HG03378 (cell line): ENCODE data around the gene NME2.
"Not testable (repeated sequence)": the region's sequence is repeated elsewhere in the genome, so short reads cannot be mapped to it uniquely, and the experiment has no call there.

Experiments used
- ATAC-seq: cut with Tn5 transposase; IDR thresholded peaks from one replicate; pipeline ENCODE4 v1.9.1; 2021; ENCODE audit warnings: mild to moderate bottlenecking, moderate library complexity; ENCODE audit not compliant: unreplicated experiment

Gene NME2

DNA sequence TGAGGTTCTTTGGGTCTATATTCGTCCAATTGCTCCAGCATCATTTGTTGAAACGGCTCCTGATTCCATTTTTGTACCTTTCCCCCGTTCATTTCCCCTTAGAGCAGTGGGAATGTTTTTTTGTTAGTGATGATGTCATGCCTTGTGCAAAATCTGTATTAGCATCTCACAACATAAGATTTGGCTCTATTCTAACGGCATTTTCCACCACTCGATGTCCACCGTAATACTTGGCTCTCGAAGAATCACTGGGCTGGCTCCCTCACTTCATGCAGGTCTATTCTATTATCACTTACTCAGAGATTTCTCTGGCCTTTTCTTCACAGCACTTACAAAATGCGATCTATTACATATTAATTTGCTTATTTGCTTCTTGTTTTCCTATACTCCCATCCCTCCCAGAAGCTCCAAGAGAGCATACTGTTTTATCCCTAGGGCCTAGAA is 13.4 kb upstream of the NME2 start:
- ATAC-seq: no peak

DNA sequence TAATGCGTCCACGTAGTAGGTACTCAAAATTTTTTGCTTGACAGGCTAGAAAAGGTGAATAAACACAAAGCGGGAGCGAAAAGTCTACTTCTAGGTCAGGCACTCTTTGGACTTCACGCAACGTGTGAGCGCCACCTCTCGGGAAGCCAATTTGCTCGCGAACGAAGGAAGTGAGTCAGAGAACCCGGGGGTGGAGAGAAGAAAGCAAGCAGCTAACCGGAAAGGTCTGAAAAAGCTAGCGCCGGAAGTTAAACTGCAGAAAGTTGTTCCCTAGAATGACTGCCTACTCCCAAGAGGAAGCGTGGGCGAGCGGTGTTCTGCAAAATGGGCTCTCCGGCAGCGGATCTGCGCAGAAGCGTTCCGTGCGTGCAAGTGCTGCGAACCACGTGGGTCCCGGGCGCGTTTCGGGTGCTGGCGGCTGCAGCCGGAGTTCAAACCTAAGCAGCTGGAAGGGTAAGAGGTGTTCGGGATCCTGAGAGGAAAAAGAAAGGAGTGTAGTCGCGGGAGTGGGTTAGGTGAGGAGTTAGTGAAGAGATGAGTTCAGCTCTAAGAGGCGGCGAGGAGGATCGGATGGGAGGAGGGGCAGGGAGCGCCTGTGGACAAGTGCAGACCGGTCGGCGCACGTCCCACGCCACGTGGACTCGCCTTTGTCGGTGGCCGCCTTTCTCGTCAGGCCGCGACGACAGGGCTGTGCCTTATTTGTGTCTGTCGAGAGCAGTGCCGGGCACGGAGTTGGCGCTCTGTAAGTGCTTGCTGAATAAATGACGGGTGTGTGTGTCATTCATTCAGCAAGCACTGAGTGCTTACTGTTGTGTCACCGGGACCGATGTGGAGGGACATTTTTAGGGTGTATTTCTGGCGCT is 12.8 kb upstream of the NME2 start, which contains the start of gene NME1:
NME1 (plus strand) TSS at position 350 of the 863 bp plus-strand sequence. CDS start 2,096 bp downstream, outside the sequence.
- peak; percentile 96 for ATAC-seq

DNA sequence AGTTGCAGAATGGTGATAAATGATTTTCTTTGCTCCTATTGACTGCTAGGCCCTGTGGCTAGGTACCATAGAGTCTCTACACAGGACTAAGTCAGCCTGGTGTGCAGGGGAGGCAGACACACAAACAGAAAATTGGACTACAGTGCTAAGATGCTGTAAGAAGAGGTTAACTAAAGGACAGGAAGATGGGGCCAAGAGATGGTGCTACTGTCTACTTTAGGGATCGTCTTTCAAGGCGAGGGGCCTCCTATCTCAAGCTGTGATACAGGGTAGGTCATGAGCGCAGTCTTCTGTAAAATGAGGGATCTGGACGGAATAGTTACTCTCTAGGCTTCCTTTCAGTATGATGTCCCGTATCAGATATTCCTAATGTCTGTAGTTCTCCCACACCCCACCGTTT is 12.0 kb upstream of the NME2 start:
- no peak for ATAC-seq

- no peak for ATAC-seq
These were observed 10.8 kb upstream of the NME2 start for GRCh38 chr17:51155416-51155815.

DNA sequence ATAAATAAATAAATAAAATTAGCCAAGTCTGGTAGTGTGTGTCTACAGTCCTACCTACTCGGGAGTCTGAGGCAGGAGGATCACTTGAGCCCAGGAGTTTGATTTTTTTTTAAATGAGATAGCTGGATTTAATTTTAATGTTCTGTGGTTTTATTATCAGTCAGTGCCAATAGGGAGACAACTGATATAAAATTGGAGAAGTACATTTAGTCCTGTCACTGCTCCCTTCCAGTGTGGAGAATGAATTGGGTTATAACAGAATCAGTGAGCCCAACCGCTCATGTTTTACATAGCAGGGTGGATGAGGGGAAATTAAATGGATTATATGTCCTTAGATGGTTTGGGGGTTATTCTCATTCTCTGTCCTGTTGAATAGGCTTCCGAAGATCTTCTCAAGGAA is 6.6 kb upstream of the NME2 start:
- ATAC-seq: no peak

DNA sequence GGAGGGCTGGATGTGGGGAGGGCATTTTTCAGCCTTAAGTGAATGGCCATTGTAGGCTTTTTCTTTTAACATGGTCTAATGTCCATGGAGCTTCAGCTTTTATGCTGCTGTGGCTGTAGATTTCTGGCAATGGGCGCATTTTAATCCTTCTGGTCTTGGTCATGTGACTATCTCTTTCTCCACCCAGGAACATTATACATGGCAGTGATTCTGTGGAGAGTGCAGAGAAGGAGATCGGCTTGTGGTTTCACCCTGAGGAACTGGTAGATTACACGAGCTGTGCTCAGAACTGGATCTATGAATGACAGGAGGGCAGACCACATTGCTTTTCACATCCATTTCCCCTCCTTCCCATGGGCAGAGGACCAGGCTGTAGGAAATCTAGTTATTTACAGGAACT is 4.7 kb upstream of the NME2 start:
- no peak for ATAC-seq

- ATAC-seq: no peak
These were observed 1.1 kb upstream of the NME2 start for GRCh38 chr17:51164911-51165679.

DNA sequence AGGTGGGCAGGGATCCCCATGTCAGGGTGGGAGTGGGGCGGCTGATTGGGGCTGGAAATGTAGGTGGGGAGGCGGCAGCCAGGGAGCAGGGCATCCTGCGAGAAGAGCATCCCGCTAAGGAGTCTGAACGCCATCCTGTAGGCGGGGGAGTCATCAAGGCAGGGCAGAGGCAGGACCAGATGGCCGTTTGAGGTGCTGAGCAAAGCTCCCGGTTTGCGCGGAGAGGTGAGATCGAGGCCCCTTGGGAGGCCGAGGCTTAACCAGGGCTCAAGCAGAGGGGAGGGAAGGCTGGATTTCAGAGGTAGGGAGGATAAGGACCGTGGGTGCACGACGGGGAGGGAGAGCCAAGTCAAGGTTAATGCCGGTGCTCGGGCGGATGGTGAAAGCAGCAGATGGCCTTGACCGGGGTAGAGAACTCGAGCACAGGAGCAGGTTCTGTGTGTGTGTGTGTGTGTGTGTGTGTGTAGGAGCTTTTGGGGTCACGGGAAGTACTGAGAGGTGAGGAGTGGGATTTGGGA is 472 bp upstream of the NME2 start:
- no peak for ATAC-seq

- peak; percentile 40 for ATAC-seq
These were observed 1.0 kb downstream of the NME2 start for GRCh38 chr17:51166987-51167931.

DNA sequence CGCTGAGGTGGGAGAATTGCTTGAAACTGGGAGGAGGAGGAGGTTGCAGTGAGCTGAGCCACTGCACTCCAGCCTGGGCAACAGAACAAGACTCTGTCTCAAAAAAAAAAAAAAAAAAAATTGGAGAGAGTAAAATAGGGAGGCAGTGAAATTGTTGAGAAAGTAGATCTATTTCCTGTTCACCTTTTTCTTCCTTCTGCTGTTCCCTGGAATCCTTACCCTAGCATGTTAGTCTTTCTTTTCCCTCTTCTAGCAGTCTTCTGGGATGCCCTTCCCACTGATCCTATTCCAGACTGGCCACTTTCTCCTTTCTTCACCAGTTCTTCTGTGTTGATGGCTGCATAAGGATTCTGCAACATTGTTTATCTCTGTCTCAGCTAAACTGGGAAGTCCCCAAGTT is 3.1 kb downstream of the NME2 start:
- no peak for ATAC-seq

DNA sequence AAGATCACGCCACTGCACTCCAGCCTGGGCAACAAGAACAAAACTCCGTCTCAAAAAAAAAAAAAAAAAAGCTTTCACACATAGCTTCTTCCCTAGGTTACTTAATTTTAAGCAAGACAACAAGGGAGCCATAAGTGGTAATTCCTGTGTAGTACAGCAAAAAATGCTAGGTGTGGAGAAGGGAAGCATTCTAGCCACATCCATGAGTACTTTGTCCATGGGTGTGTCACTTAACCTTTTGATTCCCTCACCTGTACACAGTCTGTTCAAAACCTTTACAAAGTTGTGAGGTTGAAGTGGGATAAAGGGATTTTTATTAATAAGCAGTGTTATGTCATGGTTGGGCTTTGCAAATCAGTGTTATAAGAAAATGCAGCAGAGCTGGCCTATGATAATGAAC is 4.5 kb downstream of the NME2 start:
- no peak for ATAC-seq

DNA sequence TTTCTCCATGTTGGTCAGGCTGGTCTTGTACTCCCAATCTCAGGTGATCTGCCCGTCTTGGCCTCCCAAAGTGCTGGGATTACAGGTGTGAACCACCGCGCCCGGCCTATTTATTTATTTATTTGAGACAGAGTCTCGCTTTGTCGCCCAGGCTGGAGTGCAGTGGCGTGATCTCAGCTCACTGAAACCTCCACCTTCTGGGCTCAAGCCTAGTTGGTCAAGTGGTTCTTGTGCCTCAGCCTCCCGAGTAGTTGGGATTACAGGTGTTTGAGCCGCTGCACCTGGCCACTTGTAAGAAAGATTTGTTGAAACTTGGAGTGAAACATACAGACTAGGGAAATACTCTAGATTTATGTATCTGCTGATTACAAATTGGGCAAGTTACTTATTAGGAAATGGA is 5.8 kb downstream of the NME2 start:
- not testable (repeated sequence) for ATAC-seq

GRCh38 chr17:51180486-51180885 is 14.3 kb downstream of the NME2 start:
- ATAC-seq: no peak

DNA sequence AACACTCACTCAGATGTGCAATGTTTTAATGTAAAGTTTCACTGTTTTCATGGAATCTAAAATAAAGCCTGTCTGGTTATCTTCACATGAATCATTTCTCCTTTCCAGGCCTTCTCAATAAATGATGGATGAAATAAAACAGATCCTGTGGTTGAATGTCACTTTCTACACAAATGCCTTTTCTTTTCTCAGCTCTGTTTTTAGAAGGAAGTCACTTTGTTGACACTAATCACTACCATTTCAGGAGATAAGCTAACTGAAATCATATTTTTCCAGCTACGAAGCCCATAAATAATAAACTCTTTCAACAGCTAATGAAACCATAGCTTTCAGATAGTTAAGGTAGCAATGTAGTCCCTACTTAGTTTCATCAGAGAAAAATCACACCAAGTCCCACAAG is 17.9 kb downstream of the NME2 start:
- no peak for ATAC-seq

GRCh38 chr17:51185763-51186332 is 19.6 kb downstream of the NME2 start:
- no peak for ATAC-seq

DNA sequence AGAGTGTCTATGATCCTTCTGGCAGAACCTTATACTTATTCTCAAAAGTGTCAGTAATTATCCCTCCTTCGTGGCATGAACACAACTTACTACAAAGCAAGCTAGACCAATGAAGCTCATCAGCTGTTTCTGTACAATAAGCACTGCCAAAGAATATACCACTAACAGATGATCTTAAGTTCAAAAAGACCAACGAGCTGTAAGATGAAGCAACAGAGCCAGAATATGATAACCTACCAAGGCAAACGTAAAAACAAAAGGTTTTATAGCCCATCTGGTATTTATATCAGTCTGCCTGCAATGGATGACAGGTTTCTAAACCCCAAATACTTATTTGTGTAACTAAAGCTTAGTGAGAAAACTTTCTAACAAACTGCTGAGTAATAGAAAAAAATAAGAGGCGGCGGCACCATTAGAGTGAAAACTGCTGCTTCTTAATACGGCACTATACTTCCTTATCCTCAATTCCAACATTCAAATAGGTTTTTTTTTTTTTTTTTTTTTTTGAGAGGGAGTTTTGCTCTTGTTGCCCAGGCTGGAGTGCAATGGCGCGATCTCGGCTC is 22.1 kb downstream of the NME2 start:
- ATAC-seq: no peak

- ATAC-seq: no peak
These were observed 23.0 kb downstream of the NME2 start for GRCh38 chr17:51189162-51189561.

- ATAC-seq: no peak
These were observed 23.4 kb downstream of the NME2 start for GRCh38 chr17:51189628-51190027.

DNA sequence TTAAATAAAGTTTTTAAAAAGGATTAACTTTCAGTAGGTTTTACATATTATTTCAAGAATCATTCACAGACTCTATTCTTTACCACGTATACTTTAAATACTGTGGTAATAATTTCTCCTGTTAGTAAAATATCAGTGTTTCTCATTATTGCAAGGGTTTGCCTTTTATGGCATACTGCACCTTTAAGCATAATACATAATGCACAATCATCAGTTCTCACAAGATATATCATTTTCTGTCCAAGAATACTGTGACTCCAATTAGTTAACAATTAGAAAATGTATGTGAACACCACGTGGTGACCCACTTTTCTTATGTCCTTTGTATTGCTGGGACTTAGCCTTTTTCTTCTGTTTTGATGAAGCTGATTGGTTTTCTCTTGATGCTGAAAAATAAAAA is 25.7 kb downstream of the NME2 start:
- no peak for ATAC-seq

DNA sequence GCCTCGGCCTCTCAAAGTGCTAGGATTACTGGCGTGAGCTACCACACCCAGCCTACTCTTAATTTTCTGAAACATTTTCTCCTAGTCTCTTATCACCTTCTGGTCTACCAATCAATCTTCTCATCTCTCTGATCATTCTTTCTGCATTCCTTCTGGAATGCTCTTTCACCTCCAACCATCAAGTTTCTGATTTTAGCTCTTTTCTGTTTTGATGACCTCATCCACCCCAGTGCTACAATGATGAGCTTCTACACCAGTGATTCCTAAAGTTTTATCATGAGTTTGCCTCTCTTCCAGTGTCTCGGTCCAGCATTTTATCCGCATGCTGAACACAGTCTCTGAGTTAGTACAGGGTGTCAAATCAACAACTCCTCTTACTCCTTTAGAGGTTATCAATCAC is 31.5 kb downstream of the NME2 start:
- ATAC-seq: no peak
